Chondrocyte (in vitro differentiated cells): ENCODE measurements around the gene NAA11. TPM values are rescaled to one million over a fixed set of nuclear protein-coding genes. Genes with fewer than 3 reads are reported as not detected.

ENCODE experiments used
- DNase-seq: peaks from one replicate; pipeline ENCODE4 v3.0.0; 2021; ENCODE audit warnings: mixed read lengths, low spot score
- H3K27ac Mint-ChIP-seq: one replicate; pipeline ENCODE4 v1.8.0; 2021; ENCODE audit warnings: mild to moderate bottlenecking, moderate library complexity, mixed read lengths; ENCODE audit not compliant: unreplicated experiment
- H3K27me3 Mint-ChIP-seq: 2 replicates; pipeline ENCODE4 v1.8.0; 2021; ENCODE audit warnings: low read depth, mixed read lengths
- H3K36me3 Mint-ChIP-seq: 2 replicates; pipeline ENCODE4 v1.8.0; 2021; ENCODE audit warnings: low read depth, mixed read lengths
- H3K4me1 Mint-ChIP-seq: 2 replicates; pipeline ENCODE4 v1.8.0; 2021; ENCODE audit warnings: low read depth, mild to moderate bottlenecking, mixed read lengths
- H3K4me3 Mint-ChIP-seq: one replicate; pipeline ENCODE4 v1.8.0; 2021; ENCODE audit warnings: mild to moderate bottlenecking, moderate library complexity, mixed read lengths; ENCODE audit not compliant: unreplicated experiment
- H3K9me3 Mint-ChIP-seq: 2 replicates; pipeline ENCODE4 v1.8.0; 2021; ENCODE audit warnings: low read depth, mixed read lengths
- total RNA-seq: library from RNA; stranded (reverse); gene quantifications from 3 replicates; pipeline ENCODE4 v1.2.1, GENCODE V29; 2021
- TF ChIP-seq, protein P1 (sequence below): fragments of 200-600 bp; sonication (generic); IDR thresholded peaks from 2 replicates; pipeline ENCODE4 v1.5.0; 2021; ENCODE audit warnings: antibody characterized with exemption, mild to moderate bottlenecking, moderate library complexity

The NAA11 gene
- total RNA-seq, 1 donor from 2014 or later: not detected

- no peaks in the 10 kb centered on the region for H3K36me3 Mint-ChIP-seq
- no peaks in the 10 kb centered on the region for H3K4me1 Mint-ChIP-seq
- H3K9me3 Mint-ChIP-seq: no peaks in the 10 kb centered on the region
- H3K4me3 Mint-ChIP-seq: no peak overlapping the region
- TF ChIP-seq, protein P1, sequence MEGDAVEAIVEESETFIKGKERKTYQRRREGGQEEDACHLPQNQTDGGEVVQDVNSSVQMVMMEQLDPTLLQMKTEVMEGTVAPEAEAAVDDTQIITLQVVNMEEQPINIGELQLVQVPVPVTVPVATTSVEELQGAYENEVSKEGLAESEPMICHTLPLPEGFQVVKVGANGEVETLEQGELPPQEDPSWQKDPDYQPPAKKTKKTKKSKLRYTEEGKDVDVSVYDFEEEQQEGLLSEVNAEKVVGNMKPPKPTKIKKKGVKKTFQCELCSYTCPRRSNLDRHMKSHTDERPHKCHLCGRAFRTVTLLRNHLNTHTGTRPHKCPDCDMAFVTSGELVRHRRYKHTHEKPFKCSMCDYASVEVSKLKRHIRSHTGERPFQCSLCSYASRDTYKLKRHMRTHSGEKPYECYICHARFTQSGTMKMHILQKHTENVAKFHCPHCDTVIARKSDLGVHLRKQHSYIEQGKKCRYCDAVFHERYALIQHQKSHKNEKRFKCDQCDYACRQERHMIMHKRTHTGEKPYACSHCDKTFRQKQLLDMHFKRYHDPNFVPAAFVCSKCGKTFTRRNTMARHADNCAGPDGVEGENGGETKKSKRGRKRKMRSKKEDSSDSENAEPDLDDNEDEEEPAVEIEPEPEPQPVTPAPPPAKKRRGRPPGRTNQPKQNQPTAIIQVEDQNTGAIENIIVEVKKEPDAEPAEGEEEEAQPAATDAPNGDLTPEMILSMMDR: no peak
- peaks cover 10% of the 10 kb centered on the region for H3K27me3 Mint-ChIP-seq
- no peak for DNase-seq
- H3K27ac Mint-ChIP-seq: no peak overlapping the region
Observed at GRCh38 chr4:79317711-79318110, 8.2 kb downstream of the NAA11 start.

DNA sequence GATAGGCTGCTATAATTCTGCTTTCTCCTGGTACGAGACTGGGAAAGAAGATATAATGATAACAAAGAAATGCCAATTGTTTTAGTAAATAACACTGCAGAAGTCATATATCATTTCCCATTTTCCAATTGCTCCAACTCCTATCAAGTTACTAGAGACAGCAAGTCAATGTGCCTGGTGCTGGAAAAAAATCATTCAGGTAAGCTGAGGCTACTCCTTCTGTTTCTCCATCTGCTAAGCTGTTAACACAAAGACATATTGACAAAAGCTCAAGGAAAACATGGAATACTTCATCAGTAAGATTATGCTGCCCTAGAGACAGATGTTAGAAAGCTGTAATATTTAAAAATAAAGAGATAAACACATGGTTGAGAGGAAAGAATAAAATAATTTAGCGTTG, 10.0 kb downstream of the NAA11 start:
- Mint-ChIP-seq H3K4me1 (no peaks in the 10 kb centered on the region), H3K27me3 (peaks cover 10% of the 10 kb centered on the region), H3K36me3 (no peaks in the 10 kb centered on the region), H3K27ac (no peak overlapping the region), H3K9me3 (no peaks in the 10 kb centered on the region), H3K4me3 (no peak overlapping the region)
- no peak for DNase-seq
- TF ChIP-seq, protein P1: no peak

DNA sequence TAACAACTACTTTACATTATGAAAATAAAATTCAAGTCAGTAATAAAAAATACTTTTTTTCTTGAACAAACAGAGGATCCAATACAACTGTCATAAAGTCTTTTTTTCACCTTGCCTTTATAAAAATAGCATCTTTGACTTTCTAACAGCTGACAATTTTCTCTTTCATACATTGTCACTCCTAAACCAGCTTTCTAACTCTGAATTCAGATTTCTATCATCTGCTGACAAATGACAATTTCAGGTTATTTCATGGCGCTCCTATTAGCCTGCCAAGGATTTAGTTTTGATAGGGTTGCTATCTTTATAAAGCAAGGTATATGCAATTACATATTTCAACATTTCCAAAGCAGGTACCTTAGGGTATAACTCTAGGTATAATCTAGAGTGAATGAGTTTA, 14.6 kb downstream of the NAA11 start:
- peaks cover 5% of the 10 kb centered on the region for H3K27me3 Mint-ChIP-seq

GRCh38 chr4:79308971-79309370, 16.9 kb downstream of the NAA11 start:
- Mint-ChIP-seq H3K9me3 (no peaks in the 10 kb centered on the region), H3K27ac (no peak overlapping the region), H3K4me3 (no peak overlapping the region), H3K4me1 (no peaks in the 10 kb centered on the region), H3K36me3 (no peaks in the 10 kb centered on the region), H3K27me3 (peaks cover 5% of the 10 kb centered on the region)
- TF ChIP-seq, protein P1: no peak
- DNase-seq: no peak

More for the DNA sequence above, 14.6 kb downstream of the NAA11 start:
- no peak for DNase-seq
- TF ChIP-seq, protein P1: no peak
- Mint-ChIP-seq H3K36me3 (no peaks in the 10 kb centered on the region), H3K4me3 (no peak overlapping the region), H3K4me1 (no peaks in the 10 kb centered on the region), H3K27ac (no peak overlapping the region), H3K9me3 (no peaks in the 10 kb centered on the region)

DNA sequence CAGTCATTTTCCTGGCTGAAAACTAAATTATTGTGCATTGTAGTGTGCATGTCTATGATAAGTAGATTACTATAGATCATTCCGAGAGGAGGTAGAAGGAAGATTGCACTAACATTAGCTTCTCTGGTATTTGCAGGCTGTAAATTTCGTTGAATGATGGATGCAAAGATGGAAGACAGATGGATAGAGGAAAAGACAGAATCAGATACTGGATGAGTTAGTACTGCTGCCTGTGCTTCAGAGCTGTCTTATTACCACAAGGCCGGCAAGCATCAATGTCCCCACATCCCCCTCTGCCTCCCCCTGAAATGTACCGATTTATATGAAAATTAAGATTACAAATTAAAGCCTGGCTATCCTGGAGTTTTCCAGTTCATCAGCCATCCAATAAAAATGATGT, 17.7 kb downstream of the NAA11 start:
- H3K9me3 Mint-ChIP-seq: no peaks in the 10 kb centered on the region
- TF ChIP-seq, protein P1: no peak
- H3K27me3 Mint-ChIP-seq: peaks cover 4% of the 10 kb centered on the region
- DNase-seq: no peak
- no peak overlapping the region for H3K4me3 Mint-ChIP-seq
- H3K36me3 Mint-ChIP-seq: no peaks in the 10 kb centered on the region
- no peak overlapping the region for H3K27ac Mint-ChIP-seq
- no peaks in the 10 kb centered on the region for H3K4me1 Mint-ChIP-seq
